Measurements from ENCODE around the gene UBE2L3. TPM values are rescaled to one million over a fixed set of nuclear protein-coding genes. Genes with fewer than 3 reads are reported as not detected.

Gene UBE2L3
- total and polyA plus RNA-seq, 10 of the 15 experiments (the other 5 are each of a cell fraction or from before 2014, with no cell fraction given): 55.7 to 168 (median 113) TPM

GRCh38 chr22:21624120-21624879 lies 56.8 kb downstream of the UBE2L3 start:
- Histone ChIP-seq H3K79me2 (ENCODE audit: control insufficient read depth, insufficient read depth, low read length) (peaks cover 22% of the 10 kb centered on the region), H3K4me1 (ENCODE audit: control insufficient read depth, insufficient read depth, low read length) (peaks cover 10% of the 10 kb centered on the region; the same call in 1 of the 2 replicates), H3K9ac (ENCODE audit: control insufficient read depth, insufficient read depth, low read length) (no peak overlapping the region), H3K9me3 (replicated peaks; ENCODE audit: control insufficient read depth, insufficient read depth, low read length) (no peaks in the 10 kb centered on the region), H3K4me3 (no peak overlapping the region), H3K27ac (ENCODE audit: control insufficient read depth, insufficient read depth) (no peak overlapping the region), H3K4me2 (ENCODE audit: control insufficient read depth, insufficient read depth) (no peak overlapping the region), H2AFZ (ENCODE audit: control insufficient read depth, low read depth, low read length) (no peak overlapping the region), H4K20me1 (ENCODE audit: control insufficient read depth, insufficient read depth) (peaks cover 7% of the 10 kb centered on the region), H3K27me3 (replicated peaks in 1 of 2; ENCODE audit: control insufficient read depth in 2 of 2, insufficient read depth in 2 of 2, low read length in 1 of 2) (no peaks in the 10 kb centered on the region), H3K36me3 (ENCODE audit: control insufficient read depth in 2 of 2, insufficient read depth in 2 of 2, low read length in 1 of 2) (peaks cover 11 to 28% of the 10 kb centered on the region in 2 experiments; a peak in 3 of 4 replicates)
- no TSS peak for BruUV-seq (replicated peaks)
- SMC1A ChIA-PET (ENCODE audit: uncharacterized antibody, unreplicated experiment): interaction anchor here (1.0 kb wide), 1 partner anchor 18 kb away, joined by 3 read pairs; the partner anchor contains the start of gene SDF2L1
- TF ChIP-seq, protein P1, sequence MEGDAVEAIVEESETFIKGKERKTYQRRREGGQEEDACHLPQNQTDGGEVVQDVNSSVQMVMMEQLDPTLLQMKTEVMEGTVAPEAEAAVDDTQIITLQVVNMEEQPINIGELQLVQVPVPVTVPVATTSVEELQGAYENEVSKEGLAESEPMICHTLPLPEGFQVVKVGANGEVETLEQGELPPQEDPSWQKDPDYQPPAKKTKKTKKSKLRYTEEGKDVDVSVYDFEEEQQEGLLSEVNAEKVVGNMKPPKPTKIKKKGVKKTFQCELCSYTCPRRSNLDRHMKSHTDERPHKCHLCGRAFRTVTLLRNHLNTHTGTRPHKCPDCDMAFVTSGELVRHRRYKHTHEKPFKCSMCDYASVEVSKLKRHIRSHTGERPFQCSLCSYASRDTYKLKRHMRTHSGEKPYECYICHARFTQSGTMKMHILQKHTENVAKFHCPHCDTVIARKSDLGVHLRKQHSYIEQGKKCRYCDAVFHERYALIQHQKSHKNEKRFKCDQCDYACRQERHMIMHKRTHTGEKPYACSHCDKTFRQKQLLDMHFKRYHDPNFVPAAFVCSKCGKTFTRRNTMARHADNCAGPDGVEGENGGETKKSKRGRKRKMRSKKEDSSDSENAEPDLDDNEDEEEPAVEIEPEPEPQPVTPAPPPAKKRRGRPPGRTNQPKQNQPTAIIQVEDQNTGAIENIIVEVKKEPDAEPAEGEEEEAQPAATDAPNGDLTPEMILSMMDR (IDR thresholded peaks at IDR 0.05 in 2 of 3, conservative IDR thresholded peaks at IDR 0.05 in 1 of 3; ENCODE audit: control insufficient read depth in 2 of 3, extremely low read depth in 1 of 3, insufficient read depth in 1 of 3, low read depth in 3 of 3, low read length in 3 of 3): peak; percentile 18 to 57 (median 41); a peak in 4 of 6 replicates
- no peak for TF ChIP-seq ZNF622 (IDR thresholded peaks at IDR 0.05)
- POLR2A ChIA-PET: interaction anchor here (0.6 to 1.2 kb wide), 2 partner anchors 18 to 55 kb away, joined by 4 to 7 read pairs; partner anchors contain the start of gene SDF2L1
- 57% methylated on average over 8 of the region's 8 CpGs for WGBS (ENCODE audit: insufficient coverage, insufficient replicate concordance, low lambda C conversion rate, missing lambda C conversion rate)
- RAD21 ChIA-PET (ENCODE audit: unreplicated experiment): no interaction called here
- ATAC-seq (peak; percentile 25), FAIRE-seq (no peak), DNase-seq (ENCODE audit: low read depth, low spot score) (no peak)
- in situ Hi-C loops (cut with MboI) (no loop called here), intact Hi-C loops (cut with micrococcal nuclease; ENCODE audit: unreplicated experiment) (no loop called here)
- CTCF ChIA-PET: interaction anchor here (0.7 to 2.4 kb wide), 8 partner anchors 11 to 45 kb away, joined by 3 to 9 read pairs (median 6); no protein-coding TSS in a partner anchor
